Measurements from ENCODE around the gene CD79A. TPM values are rescaled to one million over a fixed set of nuclear protein-coding genes. Genes with fewer than 3 reads are reported as not detected.
"Not testable (repeated sequence)": the region's sequence is repeated elsewhere in the genome, so short reads cannot be mapped to it uniquely, and the experiment has no call there.

The CD79A gene
- total RNA-seq, 1 experiment from 2014 or later = not detected

DNA sequence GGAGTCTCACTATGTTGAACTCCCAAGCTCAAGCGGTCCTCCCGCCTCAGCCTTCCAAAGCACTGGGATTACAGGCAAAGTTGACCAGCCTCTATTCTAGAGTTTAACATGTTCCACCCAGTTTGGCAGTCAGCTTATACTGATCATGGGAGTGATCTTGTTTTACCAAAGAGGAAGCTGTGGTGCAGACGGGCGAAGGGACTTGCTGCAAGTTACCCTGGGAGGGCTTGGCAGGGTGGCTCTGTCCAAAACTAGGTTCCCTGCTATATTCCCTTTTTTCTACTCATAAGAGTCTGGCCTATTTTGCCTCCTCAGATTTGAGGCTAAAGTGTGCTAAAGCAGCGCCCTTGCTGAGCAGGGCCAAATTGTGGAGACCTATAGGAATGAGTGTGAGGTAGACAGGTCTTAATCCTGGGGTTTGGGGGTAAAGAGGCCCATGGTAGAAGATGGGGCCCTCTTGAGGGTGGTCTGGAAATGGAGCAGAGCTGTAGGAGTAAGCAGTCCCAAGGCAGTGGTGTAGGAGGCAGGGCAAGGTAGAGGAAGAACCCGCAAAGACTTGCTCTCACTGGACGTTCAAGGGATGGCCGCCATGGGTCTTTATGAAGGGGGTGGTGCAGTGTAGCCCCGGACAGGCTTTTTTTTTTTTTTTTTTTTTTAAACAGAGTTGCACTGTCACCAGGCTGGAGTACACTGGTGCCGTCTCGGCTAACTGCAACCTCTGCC, 13.7 kb upstream of the CD79A start:
- DNase-seq (ENCODE audit: low spot score) = no peak

GRCh38 chr19:41864374-41864773, 12.7 kb upstream of the CD79A start:
- DNase-seq (ENCODE audit: low spot score) = no peak

DNA sequence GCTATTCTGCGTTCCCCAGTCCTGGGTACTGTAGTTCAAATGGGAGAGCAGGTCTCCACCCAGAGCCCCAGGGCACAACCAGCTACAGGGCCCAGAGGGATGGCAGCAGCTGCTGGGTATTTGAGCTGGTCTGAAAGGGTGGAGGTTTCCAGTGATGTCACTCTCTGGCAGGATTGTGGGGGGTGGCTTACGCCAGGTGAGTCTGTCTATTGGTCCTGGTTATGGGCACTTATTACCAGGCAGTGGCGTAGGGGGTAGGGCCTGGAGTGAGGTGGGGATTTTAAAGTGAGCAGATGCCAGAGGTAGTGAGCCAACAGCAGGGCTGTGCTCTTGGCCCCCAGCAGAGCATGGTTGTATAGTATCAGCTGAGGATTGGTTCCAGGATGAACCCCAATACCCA, 10.8 kb upstream of the CD79A start:
- no peak for DNase-seq (ENCODE audit: low spot score)

- no peak for DNase-seq (ENCODE audit: low spot score)
These were observed 8.7 kb upstream of the CD79A start for GRCh38 chr19:41868120-41868988.

DNA sequence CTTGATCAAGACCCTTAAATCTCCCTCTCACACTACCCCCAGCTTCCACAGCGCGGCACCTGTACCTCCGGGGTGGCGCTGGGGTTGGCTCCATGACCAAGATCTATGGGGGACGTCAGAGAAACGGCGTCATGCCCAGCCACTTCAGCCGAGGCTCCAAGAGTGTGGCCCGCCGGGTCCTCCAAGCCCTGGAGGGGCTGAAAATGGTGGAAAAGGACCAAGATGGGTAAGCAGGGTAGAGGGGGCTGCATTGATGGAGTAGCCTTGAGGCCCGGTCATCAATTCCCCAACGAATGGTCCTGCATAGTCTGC, 8.1 kb upstream of the CD79A start:
- no peak for DNase-seq (ENCODE audit: low spot score)

DNA sequence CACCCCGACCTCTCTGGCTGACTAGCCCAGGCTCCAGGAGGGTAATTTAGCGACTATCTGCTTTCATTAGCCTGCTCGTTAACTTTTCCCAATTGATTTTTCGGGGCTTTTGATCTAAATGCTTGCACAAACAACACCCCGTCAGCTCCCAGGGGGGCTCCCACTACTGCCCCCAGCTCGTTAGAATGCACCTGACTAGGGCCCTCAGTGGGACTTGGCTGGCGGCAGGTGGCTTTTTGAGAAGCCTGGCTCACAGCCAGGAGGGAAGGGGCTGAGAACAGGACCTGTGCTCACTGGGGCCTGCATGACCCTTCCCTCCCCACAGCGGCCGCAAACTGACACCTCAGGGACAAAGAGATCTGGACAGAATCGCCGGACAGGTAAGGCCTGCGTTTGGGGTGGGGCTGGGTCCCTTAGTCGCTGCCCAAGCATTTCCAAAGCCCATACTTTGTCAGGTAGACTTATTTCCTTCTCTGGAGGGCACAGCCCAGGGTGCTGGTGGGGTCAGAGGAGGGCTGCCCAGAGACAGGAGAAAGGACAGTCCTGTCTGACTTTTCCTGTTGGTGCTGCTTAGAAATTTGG, 7.6 kb upstream of the CD79A start:
- no peak for DNase-seq (ENCODE audit: low spot score)

- DNase-seq (ENCODE audit: low spot score) = peak; percentile 62
These were observed 6.6 kb upstream of the CD79A start for GRCh38 chr19:41870401-41870873.

DNA sequence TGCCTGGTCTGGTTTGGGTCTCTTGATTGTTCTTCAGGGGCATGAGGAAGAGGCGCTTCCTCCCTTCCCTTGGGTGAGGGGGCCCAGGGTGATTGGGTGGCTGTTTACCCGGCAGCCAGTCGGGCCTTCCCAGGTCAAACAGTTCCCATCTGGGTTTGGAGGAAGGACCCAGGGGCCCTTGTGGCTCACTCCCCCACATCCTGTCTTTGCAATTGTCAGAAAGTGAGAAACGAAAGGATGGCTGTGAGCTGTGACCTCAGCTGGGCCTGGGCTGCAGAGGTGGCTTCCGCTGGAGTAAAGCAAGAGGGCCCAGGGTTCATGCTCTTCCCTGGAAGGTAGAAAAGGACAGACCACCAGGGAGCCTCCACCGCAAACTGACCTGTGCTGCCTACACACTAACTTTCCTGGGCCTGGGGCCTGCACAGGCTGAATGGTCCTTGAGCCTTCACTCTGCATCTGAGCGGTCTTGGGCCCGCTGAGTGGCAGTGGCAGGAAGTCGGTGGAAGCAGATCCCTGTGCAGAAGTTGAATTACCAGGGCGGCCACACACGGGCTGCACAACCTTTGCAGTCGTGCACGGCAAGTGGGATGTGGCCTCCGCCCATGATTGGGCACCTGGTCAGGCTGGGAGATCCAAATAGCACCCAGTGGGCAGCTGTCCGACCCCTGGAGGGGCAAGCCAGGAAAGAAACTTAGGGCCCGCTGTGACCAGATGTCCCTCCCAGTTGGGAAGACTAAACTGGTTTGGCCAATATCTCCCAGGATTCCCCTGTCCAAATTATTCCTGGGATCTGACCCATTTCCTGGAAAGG, 5.3 kb upstream of the CD79A start:
- DNase-seq (ENCODE audit: low spot score) = no peak

GRCh38 chr19:41872384-41872774, 4.7 kb upstream of the CD79A start:
- DNase-seq (ENCODE audit: low spot score) = no peak

- peak; percentile 70 for DNase-seq (ENCODE audit: low spot score)
These were observed 4.1 kb upstream of the CD79A start for GRCh38 chr19:41872775-41873647.

DNA sequence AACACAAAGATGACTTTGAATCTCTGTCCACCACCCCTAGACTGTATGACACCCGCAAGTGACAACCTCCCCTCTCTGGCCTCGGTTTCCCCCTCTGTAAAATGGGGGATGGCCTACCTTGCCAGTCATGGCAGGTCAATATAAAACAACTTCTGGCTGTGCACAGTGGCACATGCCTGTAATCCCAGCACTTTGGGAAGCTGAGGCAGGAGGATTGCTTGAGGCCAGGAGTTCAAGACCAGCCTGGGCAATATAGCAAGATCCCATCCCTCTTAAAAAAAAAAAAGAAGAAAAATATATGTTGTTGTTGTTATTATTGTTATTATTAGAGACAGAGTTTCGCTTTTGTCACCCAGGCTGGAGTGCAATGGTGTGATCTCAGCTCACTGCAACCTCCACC, 1.1 kb upstream of the CD79A start:
- DNase-seq (ENCODE audit: low spot score) = not testable (repeated sequence)

- DNase-seq (ENCODE audit: low spot score) = no peak
These were observed 1.1 kb downstream of the CD79A start for GRCh38 chr19:41877916-41878905.

DNA sequence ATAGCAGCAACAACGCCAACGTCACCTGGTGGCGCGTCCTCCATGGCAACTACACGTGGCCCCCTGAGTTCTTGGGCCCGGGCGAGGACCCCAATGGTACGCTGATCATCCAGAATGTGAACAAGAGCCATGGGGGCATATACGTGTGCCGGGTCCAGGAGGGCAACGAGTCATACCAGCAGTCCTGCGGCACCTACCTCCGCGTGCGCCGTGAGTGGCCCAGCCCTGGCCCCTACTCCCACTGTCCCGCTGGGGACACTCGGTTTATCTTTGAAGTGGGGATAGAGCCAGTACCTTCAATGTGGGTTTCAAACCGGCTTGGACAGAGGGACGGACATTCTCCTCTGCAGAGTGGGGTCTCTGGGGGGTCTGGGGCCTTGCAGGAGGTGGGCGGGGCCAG, 2.0 kb downstream of the CD79A start:
- no peak for DNase-seq (ENCODE audit: low spot score)

GRCh38 chr19:41879670-41880328, 2.7 kb downstream of the CD79A start:
- no peak for DNase-seq (ENCODE audit: low spot score)

GRCh38 chr19:41880329-41880708, 3.2 kb downstream of the CD79A start:
- DNase-seq (ENCODE audit: low spot score) = no peak

GRCh38 chr19:41882568-41883462, 5.7 kb downstream of the CD79A start, which contains the start of gene ARHGEF1:
TSS of gene ARHGEF1 (plus strand) at chr19:41883184. CDS start at chr19:41888083, 4,899 bp downstream.
- no peak for DNase-seq (ENCODE audit: low spot score)

DNA sequence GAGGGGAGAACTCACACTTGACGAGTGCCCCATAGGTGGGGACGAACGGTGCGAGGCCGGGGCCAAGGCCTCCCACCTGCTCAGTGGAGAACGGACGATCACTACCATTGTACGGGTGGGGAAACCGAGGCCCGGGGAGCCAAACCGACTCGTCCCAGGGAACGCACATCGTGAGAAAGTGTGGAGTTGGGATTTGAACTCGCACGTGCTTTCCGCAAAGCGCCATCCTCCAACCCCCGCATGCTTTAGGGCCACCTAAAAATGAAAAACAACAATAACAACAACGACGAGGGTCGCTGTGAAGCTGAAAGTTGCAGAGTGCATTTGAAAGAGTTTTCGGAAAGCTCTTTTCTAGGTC, 6.4 kb downstream of the CD79A start:
- DNase-seq (ENCODE audit: low spot score) = no peak

Data from A172 (cell line).